Kidney (tissue), 14 donors: ENCODE measurements around the gene PTH2R. TPM values are rescaled to one million over a fixed set of nuclear protein-coding genes. Genes with fewer than 3 reads are reported as not detected.
"Not testable (repeated sequence)": the region's sequence is repeated elsewhere in the genome, so short reads cannot be mapped to it uniquely, and the experiment has no call there.

Experiments used
- DNase-seq, 5 donors: peaks; one replicate each; pipeline ENCODE4 v3.0.0-alpha.2; 2013 to 2020
- FAIRE-seq: peaks from 2 replicates; lab custom pipeline; 2012; peaks lifted over from hg19 to GRCh38; lab: Jason Lieb, UNC
- H3K27ac ChIP-seq, 2 donors: one replicate each; pipeline ENCODE4 v1.7.0; 2013; ENCODE audit warnings: low read depth in 2 of 2, low read length in 2 of 2, inconsistent platforms in 1 of 2
- H3K27me3 ChIP-seq: one replicate; pipeline ENCODE4 v1.7.1; 2013; ENCODE audit warnings: low read length, inconsistent platforms; ENCODE audit not compliant: control insufficient read depth, insufficient read depth
- H3K36me3 ChIP-seq, 3 donors: one replicate each; pipeline versions ENCODE4 v1.7.0 to v1.7.1; 2013; ENCODE audit warnings: low read length in 3 of 3, control low read depth in 1 of 3, inconsistent platforms in 1 of 3; ENCODE audit not compliant: insufficient read depth in 3 of 3, control insufficient read depth in 2 of 3
- H3K4me1 ChIP-seq, 3 donors: one replicate each; pipeline versions ENCODE4 v1.7.0 to v1.7.1; 2013; ENCODE audit warnings: low read length in 3 of 3, inconsistent platforms in 1 of 3, low read depth in 1 of 3; ENCODE audit not compliant: control insufficient read depth in 2 of 3, insufficient read depth in 2 of 3
- H3K4me3 ChIP-seq, 3 donors: one replicate each; pipeline versions ENCODE4 v1.7.0 to v1.8.1; 2013; ENCODE audit warnings: low read length in 3 of 3, control low read depth in 1 of 3, inconsistent platforms in 1 of 3
- H3K9ac ChIP-seq, 3 donors: one replicate each; pipeline versions ENCODE4 v1.7.0 to v1.7.1; 2013; ENCODE audit warnings: low read length in 3 of 3, control low read depth in 1 of 3, inconsistent platforms in 1 of 3
- H3K9me3 ChIP-seq, 3 donors: one replicate each; pipeline versions ENCODE4 v1.7.0 to v1.7.1; 2013; ENCODE audit warnings: low read length in 3 of 3, control low read depth in 1 of 3, inconsistent platforms in 1 of 3; ENCODE audit not compliant: control insufficient read depth in 2 of 3, insufficient read depth in 1 of 3
- intact Hi-C: fragments of 100-400 bp; cut with DNase I; formaldehyde crosslinking; loops from one replicate; pipeline ENCODE4 v1.11.1; 2022
- polyA plus RNA-seq: library from polyadenylated mRNA; stranded (reverse); fragments of 350-450 nt; fragmentation: Illumina TruSeq; extraction: RNeasy Lipid Tissue Mini Kit (QIAGEN cat#74804); gene quantifications from one replicate; pipeline ENCODE4 v1.2.3, GENCODE V29; 2014; ENCODE audit warnings: low read depth, low replicate concordance; ENCODE audit not compliant: insufficient read depth
- total RNA-seq: library from RNA; stranded (reverse); fragmentation: NEBNext Ultra II Directional; extraction: Animal tissue kit (Norgen Biotek cat#: 25700); gene quantifications from one replicate; pipeline ENCODE4 v1.2.1, GENCODE V29; 2021
- TF ChIP-seq, protein P1 (sequence below): IDR thresholded peaks from 3 replicates; pipeline ENCODE4 v1.5.1; 2012; ENCODE audit warnings: mild to moderate bottlenecking, moderate library complexity, borderline replicate concordance; ENCODE audit not compliant: insufficient read depth; ENCODE audit errors: extremely low read depth
- donor health status: control.
- donor health status: control.
- donor health status: control.
- donor health status: control.
- donor health status: control.
- donor health status: DM: yes; HTN: yes; CAD: no.
- donor health status: Normal renal cell carcinoma (clear cell type).

PTH2R gene
- total and polyA plus RNA-seq, 2 donors from 2014 or later: 11.0 to 54.8 TPM

DNA sequence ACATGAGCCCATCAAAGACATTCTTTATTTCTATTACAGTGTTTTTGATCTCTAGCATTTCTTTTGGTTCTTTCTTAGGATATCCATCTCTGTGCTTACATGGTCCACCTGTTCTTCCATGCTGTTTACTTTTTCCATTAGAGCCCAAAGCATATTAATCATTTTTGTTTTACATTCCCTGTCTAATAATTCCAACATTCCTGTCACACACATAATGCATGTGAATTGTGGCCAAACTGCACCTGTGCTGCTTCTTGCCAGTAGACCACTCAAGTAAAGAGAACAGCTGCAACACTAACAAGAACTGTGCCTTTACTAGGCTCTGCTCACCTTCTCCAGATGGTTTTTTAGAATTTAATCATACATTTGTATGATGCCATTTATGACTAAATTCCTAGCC lies 103.0 kb downstream of the PTH2R start:
- TF ChIP-seq, protein P1, sequence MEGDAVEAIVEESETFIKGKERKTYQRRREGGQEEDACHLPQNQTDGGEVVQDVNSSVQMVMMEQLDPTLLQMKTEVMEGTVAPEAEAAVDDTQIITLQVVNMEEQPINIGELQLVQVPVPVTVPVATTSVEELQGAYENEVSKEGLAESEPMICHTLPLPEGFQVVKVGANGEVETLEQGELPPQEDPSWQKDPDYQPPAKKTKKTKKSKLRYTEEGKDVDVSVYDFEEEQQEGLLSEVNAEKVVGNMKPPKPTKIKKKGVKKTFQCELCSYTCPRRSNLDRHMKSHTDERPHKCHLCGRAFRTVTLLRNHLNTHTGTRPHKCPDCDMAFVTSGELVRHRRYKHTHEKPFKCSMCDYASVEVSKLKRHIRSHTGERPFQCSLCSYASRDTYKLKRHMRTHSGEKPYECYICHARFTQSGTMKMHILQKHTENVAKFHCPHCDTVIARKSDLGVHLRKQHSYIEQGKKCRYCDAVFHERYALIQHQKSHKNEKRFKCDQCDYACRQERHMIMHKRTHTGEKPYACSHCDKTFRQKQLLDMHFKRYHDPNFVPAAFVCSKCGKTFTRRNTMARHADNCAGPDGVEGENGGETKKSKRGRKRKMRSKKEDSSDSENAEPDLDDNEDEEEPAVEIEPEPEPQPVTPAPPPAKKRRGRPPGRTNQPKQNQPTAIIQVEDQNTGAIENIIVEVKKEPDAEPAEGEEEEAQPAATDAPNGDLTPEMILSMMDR: no peak
- no peaks in the 10 kb centered on the region for H3K36me3 ChIP-seq
- no peaks in the 10 kb centered on the region for H3K9me3 ChIP-seq
- H3K9ac ChIP-seq: no peak overlapping the region
- no peak overlapping the region for H3K27ac ChIP-seq
- DNase-seq: no peak
- H3K4me3 ChIP-seq: no peak overlapping the region
- H3K4me1 ChIP-seq: no peaks in the 10 kb centered on the region
- H3K27me3 ChIP-seq: no peaks in the 10 kb centered on the region
- intact Hi-C loops: no loop called here
- no peak for FAIRE-seq

DNA sequence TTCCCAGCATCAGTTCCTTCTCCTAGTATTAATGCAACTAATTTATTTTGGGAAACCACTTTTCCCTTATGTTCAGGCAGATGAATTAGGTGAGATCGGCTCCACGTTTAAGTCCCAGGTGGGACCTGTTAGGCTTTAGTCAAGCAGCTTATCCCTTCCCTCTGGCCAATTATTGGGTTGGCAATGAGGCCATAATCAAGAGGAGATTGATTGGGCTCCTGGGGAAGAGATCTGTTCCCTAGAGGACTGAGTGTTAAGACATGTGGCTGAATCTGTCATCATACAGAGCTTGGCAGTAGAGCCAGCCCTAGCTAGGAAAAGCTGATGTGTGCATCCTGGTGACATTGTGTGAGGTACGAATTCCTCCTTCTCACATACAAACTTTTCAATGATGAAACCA lies 104.4 kb downstream of the PTH2R start:
- no peak overlapping the region for H3K9ac ChIP-seq
- H3K36me3 ChIP-seq: no peaks in the 10 kb centered on the region
- H3K9me3 ChIP-seq: no peaks in the 10 kb centered on the region
- intact Hi-C loops: no loop called here
- TF ChIP-seq, protein P1: no peak
- no peak for DNase-seq
- H3K27ac ChIP-seq: no peak overlapping the region
- H3K4me1 ChIP-seq: no peaks in the 10 kb centered on the region
- no peak overlapping the region for H3K4me3 ChIP-seq
- no peaks in the 10 kb centered on the region for H3K27me3 ChIP-seq
- no peak for FAIRE-seq

DNA sequence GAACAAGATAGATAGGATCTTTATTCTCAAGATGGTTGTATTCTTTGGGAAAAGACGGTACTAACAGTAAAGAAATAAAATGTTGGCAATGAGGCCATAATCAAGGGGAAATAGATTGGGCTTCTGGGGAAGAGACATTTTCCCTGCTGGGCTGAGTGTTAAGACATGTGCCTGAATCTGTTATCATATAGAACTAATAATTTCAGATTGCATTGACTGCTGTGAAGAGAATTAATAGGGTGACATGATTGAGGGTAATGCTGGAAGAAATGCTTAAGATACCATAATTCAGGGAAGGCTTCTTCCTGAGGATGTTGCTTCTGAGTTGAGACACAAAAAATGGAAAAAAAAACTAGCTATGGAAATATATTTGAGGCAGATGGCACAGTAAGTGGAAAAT lies 105.0 kb downstream of the PTH2R start:
- Histone ChIP-seq H3K9me3 (no peaks in the 10 kb centered on the region), H3K27ac (no peak overlapping the region), H3K4me3 (no peak overlapping the region), H3K4me1 (no peaks in the 10 kb centered on the region), H3K9ac (no peak overlapping the region), H3K36me3 (no peaks in the 10 kb centered on the region), H3K27me3 (no peaks in the 10 kb centered on the region)
- no peak for FAIRE-seq
- TF ChIP-seq, protein P1: no peak
- intact Hi-C loops: no loop called here
- no peak for DNase-seq

DNA sequence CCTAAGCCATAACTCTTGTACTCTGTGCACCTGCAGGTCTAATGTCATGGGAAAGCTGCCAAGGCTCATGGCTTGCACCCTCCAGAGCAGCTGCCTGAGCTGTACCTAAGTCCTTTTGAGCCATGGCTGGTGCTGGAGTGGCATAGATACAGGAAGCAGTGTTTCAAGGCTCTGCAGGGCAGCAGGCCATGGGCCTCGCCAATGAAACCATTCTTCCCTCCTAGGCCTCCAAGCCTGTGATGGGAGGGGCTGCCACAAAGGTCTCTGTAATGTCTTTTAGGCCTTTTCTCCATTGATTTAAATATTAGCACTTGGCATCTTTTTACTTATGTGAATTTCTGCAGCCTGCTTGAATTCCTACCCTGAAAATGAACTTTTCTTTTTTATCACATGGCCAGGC lies 108.5 kb downstream of the PTH2R start:
- Histone ChIP-seq H3K4me3 (no peak overlapping the region), H3K4me1 (no peaks in the 10 kb centered on the region), H3K9me3 (no peaks in the 10 kb centered on the region), H3K27ac (no peak overlapping the region), H3K36me3 (no peaks in the 10 kb centered on the region), H3K27me3 (no peaks in the 10 kb centered on the region), H3K9ac (no peak overlapping the region)
- FAIRE-seq: no peak
- DNase-seq: no peak
- intact Hi-C loops: no loop called here
- TF ChIP-seq, protein P1: no peak

DNA sequence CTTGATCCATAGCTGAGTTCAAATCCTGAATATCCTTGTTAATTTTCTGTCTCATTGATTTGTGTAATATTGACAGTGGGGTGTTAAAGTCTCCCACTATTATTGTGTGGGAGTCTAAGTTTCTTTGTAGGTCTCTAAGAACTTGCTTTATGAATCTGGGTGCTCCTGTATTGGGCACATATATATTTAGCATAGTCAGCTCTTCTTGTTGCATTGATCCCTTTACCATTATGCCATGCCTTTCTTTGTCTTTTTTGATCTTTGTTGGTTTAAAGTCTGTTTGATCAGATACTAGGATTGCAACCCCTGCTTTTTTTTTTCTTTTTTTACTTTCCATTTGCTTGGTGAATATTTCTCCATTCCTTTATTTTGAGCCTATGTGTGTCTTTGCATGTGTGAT lies 116.5 kb downstream of the PTH2R start:
- FAIRE-seq, H3K4me1 ChIP-seq, H3K9ac ChIP-seq, intact Hi-C loops, H3K27ac ChIP-seq, H3K4me3 ChIP-seq, H3K36me3 ChIP-seq, H3K9me3 ChIP-seq, DNase-seq, H3K27me3 ChIP-seq: not testable (repeated sequence)

DNA sequence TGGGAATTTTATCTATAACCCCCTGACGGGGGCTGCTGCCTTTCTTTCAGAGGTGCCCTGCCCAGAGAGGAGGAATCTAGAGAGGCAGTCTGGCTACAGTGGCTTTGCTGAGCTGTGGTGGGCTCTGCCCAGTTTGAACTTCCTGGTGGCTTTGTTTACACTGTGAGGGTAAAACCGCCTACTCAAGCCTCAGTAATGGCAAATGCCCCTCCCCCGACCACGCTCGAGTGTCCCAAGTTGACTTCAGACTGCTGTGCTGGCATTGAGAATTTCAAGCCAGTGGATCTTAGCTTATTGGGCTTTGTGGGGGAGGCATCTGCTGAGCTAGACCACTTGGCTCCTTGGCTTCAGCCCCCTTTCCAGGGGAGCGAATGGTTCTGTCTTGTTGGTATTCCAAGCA lies 118.6 kb downstream of the PTH2R start:
- H3K9me3 ChIP-seq, DNase-seq, FAIRE-seq, intact Hi-C loops, H3K36me3 ChIP-seq, H3K9ac ChIP-seq, H3K27ac ChIP-seq, H3K27me3 ChIP-seq, H3K4me3 ChIP-seq, H3K4me1 ChIP-seq: not testable (repeated sequence)
